ENCODE data around the gene SRSF2. TPM values are rescaled to one million over a fixed set of nuclear protein-coding genes. Genes with fewer than 3 reads are reported as not detected.

SRSF2 gene
- total and polyA plus RNA-seq, 9 of the 15 experiments (the other 6 are each of a cell fraction or from before 2014, with no cell fraction given), result 161 to 583 (median 393) TPM

GRCh38 chr17:76725580-76726230 is 11.4 kb downstream of the SRSF2 start (continued):
- no peak for TF ChIP-seq THRB (CRISPR knock-in tag; conservative IDR thresholded peaks at IDR 0.05)
- TF ChIP-seq FOXM1 (IDR thresholded peaks at IDR 0.05; ENCODE audit: low read depth), result no peak
- no peak for TF ChIP-seq FOXM1 (CRISPR knock-in tag; IDR thresholded peaks at IDR 0.05; ENCODE audit: low read depth)
- TF ChIP-seq ZBTB2 (IDR thresholded peaks at IDR 0.05), result peak; percentile 52; the same call in 1 of the 2 replicates
- 0 out of 2 replicates have a peak, but pooled peaks have one; percentile 25 for TF ChIP-seq NFRKB (IDR thresholded peaks at IDR 0.05; ENCODE audit: low read depth)
- TF ChIP-seq PHF20 (IDR thresholded peaks at IDR 0.05; ENCODE audit: partially characterized antibody), result no peak
- TF ChIP-seq BHLHE40 (IDR thresholded peaks at IDR 0.05; ENCODE audit: low read length), result peak; percentile 59
- TF ChIP-seq TEAD4 (IDR thresholded peaks at IDR 0.05; ENCODE audit: low read length), result no peak
- TF ChIP-seq TEAD4 (CRISPR knock-in tag; IDR thresholded peaks at IDR 0.05; ENCODE audit: borderline replicate concordance), result no peak
- no peak for TF ChIP-seq HNRNPUL1 (IDR thresholded peaks at IDR 0.05; ENCODE audit: low read length)
- TF ChIP-seq SAP30 (IDR thresholded peaks at IDR 0.05; ENCODE audit: borderline replicate concordance, insufficient read depth, low read depth, low read length, poor library complexity, severe bottlenecking), result peak; percentile 70
- TF ChIP-seq SRF (CRISPR knock-in tag; IDR thresholded peaks at IDR 0.05), result peak; percentile 43 to 93; a peak in 3 of 4 replicates
- no peak for TF ChIP-seq ZNF436 (CRISPR knock-in tag; IDR thresholded peaks at IDR 0.05)
- no peak for TF ChIP-seq ZBTB49 (CRISPR knock-in tag; IDR thresholded peaks at IDR 0.05; ENCODE audit: borderline replicate concordance)
- no peak for TF ChIP-seq BRD4 (IDR thresholded peaks at IDR 0.05)
- TF ChIP-seq GTF2F1 (IDR thresholded peaks at IDR 0.05; ENCODE audit: low read depth, low read length), result no peak
- no peak; the same call in 1 of the 2 replicates for TF ChIP-seq ZNF395 (CRISPR knock-in tag; IDR thresholded peaks at IDR 0.05)
- TF ChIP-seq CREM (IDR thresholded peaks at IDR 0.05; ENCODE audit: low read depth), result peak; percentile 83
- no peak for TF ChIP-seq RCOR1 (IDR thresholded peaks at IDR 0.05; ENCODE audit: borderline replicate concordance in 1 of 2, low read depth in 2 of 2, low read length in 2 of 2)
- TF ChIP-seq SAFB (IDR thresholded peaks at IDR 0.05; ENCODE audit: borderline replicate concordance, low read depth, low read length), result no peak
- TF ChIP-seq SMARCA4 (IDR thresholded peaks at IDR 0.05), result peak; percentile 58
- TF ChIP-seq ZC3H8 (IDR thresholded peaks at IDR 0.05), result no peak

Measured in K562 (cell line).